ENCODE results near the gene RXRA.

RXRA gene

DNA sequence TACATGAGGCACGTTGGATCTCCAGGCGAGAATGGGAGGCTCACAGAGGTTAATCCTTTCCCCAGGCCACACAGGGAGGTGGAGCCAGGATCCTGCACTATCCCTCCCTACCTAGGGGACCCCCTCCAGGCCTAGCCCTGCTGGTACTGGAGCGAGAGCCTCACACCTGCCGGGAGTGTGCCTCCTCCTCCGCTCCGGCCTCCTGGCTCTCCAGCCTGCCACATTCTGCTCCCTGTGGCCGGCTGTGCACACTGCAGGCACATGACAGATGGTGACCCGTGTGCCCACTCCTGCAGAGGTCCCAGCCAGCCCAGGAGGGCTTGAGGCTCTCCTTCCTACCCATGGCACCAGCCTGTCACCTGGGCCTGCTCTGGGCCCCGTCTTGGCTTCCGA lies 93.4 kb downstream of the RXRA start:
- ATAC-seq: no peak

DNA sequence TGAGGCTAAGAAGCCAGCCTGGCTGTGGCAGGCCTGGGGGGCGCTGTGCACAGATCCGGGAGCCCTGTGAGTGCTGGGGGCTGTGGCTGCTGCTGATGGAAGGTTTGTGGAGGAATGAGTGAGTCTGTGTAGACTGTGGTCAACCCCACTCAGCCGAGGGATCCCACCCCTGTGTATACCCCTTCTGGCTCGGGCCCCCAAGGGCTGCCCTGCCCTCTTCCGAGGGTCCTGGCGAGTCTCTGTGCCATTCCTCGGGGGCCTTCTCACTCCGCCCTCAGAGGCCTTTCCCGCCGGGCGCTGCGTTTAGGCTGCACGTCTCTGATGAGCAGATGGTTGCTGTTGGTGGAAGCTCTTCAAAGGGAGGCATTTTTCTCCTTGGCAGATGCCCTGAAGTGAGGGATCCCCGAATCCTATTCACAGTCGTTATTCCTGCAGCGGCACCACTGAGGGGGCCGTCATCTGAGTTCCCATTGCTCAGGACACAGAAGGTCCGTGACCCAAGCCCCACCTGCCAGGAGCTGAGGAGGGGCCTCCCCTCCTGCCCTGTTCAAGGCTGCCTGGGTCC lies 94.1 kb downstream of the RXRA start:
- no peak for ATAC-seq

More for the DNA sequence above, 93.4 kb downstream of the RXRA start:
- DNase-seq: no peak

DNA sequence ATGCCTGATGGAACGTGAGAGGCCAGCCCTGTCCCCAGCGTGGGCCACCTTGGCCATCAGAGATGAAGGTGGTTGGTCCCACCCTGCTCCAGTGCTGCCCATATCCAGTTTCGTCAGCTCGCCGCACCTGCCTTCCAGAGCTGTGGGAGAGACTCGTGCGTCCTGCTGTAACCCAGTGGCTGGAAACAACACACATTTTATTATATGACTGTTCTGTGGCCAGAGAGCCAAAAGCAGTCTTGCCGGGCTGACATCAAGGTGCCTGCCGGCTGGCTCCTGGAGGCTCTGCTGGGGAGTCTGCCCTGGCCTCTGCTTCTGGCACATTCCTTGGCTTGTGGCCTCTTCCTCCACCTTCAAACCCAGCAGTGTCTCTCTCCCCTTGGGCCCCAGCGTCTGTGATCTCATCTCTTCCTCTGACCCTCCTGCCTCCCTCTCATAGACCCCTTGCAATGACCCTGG lies 94.7 kb downstream of the RXRA start:
- DNase-seq: no peak

More for the DNA sequence above, 94.1 kb downstream of the RXRA start:
- DNase-seq: no peak

DNA sequence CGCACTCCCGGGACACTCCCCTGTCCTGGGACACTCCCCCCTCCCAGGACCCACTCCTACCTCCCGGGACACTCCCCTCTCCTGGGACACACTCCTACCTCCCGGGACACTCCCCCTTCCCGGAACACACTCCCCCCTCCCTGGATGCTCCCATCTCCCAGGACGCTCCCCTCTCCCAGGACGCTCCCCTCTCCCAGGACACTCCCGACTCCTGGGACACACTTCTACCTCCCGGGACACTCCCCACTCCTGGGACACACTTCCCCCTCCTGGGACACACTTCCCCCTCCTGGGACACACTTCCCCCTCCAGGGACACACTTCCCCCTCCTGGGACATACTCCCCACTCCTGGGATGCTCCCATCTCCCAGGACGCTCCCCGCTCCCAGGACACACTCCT lies 95.6 kb downstream of the RXRA start:
- ATAC-seq: no peak
- no peak for DNase-seq

More for the DNA sequence above, 94.7 kb downstream of the RXRA start:
- no peak for ATAC-seq

DNA sequence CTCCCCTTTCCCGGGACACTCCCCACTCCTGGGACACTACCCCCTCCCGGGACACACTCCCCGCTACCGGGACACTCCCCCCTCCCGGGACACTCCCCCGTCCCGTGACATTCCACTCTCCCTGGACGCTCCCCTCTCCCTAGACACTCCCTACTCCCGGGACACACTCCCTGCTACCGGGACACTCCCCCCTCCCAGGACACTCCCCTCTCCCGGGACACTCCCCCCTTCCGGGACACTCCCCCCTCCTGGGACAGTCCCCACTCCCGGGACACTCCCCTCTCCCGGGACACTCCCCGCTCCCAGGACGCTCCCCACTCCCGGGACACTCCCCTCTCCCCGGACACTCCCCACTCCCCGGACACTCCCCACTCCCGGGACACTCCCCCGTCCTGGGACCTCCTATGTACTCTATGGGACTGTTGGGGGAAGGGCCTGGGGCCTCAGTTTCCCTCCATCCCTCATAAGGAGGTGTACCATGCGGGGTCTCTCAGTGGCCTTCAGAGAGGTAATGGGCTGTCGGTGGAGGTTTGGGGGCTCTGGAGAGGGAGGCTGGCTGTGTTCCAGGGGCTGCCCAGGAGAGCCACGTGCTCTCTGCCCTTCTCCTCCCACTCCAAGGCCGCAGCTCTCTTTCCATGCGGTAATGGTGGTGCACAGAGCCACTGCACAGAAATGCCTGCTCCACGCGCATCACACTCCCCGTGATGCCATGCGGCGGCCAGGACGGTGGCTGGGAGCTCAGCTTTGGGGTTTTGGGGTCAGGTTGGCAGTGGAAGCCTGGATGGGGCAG lies 96.2 kb downstream of the RXRA start:
- ATAC-seq: no peak
- no peak for DNase-seq

DNA sequence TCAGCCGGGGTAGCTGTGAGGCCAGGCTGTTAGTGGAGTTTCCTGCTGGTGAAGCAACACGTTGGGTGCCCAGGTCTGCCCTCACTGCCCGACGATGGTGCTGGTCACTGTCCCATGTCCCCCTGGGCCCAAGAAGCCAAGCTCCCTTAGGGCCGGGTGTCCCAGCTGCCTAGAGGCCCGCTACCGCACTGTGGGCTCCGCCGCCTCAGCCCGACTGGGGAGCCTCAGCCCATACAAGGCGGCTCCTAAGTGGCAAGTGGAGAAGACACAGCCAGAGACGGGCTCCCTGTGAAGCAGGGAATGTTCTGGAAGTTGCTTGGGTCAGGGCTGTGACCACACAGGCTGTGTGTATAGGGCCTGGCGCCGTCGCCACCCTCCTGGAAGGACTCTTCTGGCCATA lies 96.9 kb downstream of the RXRA start:
- ATAC-seq (no peak), DNase-seq (no peak)

DNA sequence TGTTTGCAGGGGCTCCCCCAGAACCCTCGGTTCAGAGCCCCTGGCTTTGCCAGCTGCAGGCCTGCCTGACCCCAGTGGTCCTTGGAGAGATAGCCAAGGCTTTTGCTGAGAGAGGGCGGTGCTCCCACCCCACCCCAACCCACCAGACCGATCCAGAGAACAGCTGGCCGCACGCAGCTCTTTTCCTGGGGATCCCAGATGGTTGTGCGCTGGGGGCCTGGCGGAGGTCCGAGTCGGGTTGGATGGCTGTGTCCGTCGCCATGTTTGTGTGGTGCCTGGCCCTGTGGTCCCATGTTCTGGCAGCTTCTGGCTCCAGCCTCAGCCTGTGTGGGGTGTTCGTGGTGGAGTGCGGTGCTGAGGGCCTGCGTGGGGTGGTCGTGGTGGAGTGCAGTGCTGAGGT lies 97.5 kb downstream of the RXRA start:
- ATAC-seq (no peak), DNase-seq (no peak)

DNA sequence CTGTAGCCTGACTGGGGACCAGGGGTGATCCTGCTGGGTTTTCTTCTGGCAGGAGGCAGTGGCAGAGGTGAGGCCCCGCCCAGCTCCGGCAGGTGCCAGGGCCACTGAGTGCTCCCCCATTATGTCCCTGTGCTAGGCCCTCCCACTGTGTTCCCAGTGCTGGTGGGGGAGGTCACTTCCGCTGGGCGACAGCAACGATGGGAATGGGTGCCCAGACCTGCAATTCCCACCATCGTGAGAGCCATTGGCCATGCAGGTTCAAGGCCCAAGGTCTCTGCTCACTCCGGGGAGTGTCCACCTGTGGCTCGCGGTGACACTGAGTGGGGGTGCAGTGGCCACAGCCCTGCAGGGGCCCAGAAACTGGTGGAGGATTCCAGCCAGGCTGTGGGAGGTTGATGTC lies 98.6 kb downstream of the RXRA start:
- DNase-seq (no peak), ATAC-seq (no peak)

DNA sequence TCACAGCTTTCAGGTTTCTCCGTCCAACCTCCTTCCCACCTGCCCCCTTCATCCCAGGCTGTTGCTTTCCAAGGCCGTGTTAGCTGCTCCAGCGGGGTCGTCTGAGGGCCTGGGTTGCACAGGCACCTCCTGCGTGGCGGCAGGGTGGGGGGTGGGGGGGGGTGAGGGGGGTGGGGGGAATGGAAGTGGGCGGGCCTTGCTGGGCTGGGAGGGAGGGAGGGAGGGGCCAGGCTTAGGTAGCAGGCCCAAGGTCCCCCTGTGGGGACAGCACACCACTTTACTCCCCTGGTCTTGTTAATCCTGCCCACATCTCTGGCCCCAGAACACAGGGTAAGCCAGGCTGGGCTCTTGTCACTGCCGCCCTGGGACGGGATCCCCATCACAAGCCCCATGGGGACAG lies 99.1 kb downstream of the RXRA start:
- DNase-seq: no peak
- ATAC-seq: no peak

DNA sequence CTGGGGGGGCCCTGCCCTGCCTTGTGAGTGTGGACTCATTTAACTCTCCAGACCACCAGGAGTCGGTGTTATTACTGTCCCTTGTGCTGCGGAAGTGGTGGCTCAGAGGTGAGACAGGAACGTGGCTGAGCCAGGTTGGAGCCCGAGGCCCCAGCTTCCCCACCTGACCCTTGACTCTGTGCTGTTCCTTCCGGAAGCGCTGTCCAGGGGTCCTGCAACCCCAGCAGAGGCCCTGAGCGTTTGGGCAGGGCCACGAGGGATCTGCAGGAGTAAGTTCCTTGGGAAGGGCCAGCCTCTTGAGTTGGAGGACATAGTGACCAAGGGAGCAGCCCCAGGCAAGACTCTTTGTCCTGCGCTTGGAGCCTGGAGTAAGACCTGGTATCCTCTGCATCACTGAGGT lies 99.6 kb downstream of the RXRA start:
- ATAC-seq (no peak), DNase-seq (no peak)

DNA sequence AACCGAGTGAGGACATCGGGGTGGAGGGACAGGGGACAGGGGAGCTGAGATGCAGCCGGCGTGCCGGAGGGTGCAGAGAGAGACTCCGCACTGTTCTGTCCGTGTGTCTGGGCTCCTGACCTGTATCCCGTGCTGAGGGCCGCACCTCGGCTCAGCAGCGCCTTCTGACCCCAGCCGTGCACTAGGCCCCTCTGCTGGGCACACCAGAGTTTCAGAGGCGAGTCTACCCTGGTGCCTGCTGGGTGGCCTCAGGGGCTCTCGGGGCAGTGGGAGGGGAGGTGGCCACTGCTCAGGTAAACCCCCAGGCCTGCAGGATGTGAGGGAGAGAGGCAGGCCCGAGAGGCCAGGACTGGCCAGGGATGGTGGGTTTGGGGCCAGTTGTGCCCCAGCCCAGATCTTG lies 100.2 kb downstream of the RXRA start:
- ATAC-seq: no peak
- DNase-seq: no peak

DNA sequence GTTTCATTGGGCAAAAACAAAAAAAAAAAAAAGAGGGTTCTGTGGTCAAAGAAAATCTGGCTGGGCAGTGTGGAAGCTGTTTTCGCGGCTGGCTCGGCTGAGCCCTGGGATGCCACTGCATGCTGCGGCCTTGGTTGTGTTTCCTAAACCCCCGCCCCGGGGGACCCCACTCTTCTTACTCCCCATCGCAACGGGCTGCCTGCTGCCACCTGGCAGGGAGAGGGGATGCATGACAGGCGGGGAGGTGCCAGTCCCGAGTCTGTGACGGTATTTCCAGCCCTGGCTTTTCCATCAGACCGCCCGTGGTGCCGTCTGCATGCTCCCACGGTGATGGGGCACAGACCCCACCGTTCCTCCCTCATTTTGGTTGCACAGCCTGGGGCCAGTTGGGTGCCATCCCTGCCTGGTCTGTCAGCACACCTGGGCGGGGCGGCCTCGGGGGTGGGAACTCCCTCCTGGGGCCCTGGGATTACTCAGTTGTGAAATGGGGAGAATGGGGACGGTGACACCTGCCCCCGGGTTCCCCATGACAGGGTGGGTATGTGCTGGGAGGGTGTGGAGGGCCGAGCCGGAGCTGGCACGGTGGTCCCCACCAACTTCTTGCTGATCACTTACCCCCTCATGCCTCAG lies 101.0 kb downstream of the RXRA start:
- ATAC-seq (no peak), DNase-seq (no peak)

DNA sequence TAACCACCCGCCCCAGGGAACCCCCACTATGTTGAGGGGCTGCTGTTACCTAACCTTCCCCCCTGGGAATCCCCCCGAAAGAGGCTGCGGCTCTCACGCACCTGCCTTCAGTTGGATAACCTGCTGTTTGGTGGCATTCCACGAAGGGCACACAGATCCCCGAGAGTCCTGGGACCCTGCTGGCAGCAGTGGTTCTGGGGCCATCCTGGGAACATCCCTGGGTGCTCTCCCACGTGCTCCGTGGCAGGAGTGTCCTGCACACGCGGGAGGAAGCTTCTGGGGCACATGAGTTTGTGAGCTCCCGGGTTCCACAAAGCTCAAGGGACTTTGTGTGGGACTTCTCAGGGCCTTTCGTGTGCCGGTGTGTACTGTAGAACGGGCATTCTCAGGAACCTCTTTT lies 102.3 kb downstream of the RXRA start:
- ATAC-seq (no peak), DNase-seq (no peak)

DNA sequence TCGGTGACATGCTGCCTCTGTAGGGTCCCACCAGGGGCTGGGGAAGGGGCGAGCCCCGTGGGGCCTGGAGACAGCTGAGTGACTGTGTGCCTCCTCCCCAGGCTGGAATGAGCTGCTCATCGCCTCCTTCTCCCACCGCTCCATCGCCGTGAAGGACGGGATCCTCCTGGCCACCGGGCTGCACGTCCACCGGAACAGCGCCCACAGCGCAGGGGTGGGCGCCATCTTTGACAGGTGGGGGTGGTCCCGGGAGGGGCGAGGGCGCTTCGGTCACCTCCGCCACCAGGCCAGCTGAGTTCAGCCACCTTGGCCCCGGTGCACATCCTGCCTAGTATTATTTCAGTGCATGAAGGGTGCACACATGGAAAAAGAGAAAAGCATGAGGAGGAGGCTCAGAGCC lies 102.8 kb downstream of the RXRA start:
- no peak for ATAC-seq

DNA sequence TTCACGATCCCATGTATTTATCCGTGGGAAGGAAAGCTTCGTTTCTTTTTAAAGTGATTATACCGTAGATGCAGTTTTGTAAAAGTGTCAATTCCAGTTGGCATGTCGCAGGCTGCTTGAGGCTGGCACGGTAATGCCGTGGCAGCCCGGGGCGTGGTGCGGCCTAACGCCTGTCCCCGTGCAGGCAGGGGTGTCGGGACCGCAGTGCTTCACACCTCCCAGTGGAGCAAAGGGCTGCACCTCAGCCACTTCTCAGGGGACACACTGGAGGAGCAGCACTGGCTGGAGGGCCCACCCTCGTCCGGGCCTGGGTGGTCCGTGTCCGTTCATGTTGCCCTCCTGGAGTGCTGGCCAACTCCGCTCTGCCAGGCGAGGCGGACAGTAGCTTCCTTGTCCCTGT lies 103.2 kb downstream of the RXRA start:
- no peak for ATAC-seq

More for the DNA sequence above, 102.8 kb downstream of the RXRA start:
- no peak for DNase-seq

DNA sequence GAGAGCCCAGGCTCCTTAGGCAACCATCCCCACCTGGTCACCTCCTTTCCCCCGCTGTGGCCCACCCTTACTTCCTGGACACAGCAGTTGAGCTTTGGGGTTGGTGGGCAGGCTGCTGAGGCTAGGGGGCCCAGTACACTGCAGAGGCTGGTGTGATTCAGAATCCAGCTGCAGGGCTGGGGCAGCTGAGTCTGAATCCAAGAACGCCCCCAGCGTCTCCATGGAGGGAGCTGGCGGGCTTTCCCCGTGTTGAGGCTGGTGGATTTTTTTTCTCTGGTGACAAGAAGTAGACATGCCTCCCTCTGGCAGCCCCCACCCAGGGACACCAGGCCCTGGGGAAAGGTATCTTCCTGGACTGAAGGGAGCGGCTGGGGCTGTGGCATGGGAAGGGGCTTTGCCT lies 104.8 kb downstream of the RXRA start:
- DNase-seq (no peak), ATAC-seq (no peak)

More for the DNA sequence above, 103.2 kb downstream of the RXRA start:
- no peak for DNase-seq

DNA sequence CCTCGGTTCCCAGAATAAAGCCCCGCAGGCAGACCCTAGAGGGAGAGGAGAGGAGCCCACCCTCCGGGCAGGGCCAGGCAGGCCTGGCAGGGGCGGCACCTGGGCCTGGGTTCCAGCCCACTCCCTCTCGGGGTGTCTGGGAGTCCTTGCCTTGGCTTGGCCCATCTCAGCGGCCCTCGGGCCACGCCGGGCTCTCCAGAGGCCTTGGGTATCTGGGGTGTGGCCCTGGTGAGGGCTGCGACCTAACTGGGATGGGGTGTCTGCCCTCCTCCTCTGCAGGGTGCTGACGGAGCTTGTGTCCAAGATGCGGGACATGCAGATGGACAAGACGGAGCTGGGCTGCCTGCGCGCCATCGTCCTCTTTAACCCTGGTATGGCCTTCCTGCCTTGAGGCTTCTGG lies 105.4 kb downstream of the RXRA start:
- no peak for ATAC-seq
- no peak for DNase-seq

DNA sequence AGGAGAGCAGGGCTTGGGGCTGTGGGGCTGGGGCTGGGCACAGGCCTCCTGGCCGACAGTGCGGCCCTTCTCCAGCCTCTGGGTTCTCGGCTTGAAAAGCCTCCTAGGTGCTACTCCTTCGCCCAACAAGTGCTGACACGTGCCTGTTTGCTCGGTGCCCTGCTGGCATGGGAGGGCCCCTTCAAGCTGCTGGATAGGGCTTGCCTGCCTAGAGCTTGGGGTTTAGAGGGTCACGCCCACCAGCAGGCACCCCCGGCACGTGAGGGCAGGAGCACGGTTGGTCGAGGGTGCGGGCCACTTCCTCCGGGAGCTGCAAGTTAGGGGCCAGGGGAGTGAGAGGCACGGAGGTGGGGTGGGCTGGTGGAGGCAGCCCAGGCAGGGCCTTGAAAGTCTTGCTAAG lies 106.2 kb downstream of the RXRA start:
- DNase-seq: no peak
- no peak for ATAC-seq

DNA sequence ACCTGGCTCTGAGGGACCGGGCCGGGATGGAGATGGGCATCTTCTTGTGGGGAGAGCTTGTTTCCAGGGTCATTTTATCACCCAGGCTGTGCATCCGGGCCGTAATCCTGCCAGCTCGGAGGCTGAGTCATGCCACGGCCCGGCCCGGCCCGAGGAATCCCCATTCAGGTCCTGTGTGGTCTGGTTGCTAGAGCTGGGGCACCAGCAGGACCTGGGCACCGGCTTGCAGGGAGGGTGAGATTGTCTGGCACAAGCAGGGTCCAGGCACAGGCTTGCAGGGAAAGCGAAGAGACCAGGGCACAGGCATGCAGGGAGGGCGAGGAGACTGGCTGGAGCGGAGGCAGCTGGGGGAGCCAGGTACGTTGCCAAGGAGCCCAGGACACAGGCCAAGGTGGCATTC lies 106.8 kb downstream of the RXRA start:
- DNase-seq: no peak
- ATAC-seq: no peak

DNA sequence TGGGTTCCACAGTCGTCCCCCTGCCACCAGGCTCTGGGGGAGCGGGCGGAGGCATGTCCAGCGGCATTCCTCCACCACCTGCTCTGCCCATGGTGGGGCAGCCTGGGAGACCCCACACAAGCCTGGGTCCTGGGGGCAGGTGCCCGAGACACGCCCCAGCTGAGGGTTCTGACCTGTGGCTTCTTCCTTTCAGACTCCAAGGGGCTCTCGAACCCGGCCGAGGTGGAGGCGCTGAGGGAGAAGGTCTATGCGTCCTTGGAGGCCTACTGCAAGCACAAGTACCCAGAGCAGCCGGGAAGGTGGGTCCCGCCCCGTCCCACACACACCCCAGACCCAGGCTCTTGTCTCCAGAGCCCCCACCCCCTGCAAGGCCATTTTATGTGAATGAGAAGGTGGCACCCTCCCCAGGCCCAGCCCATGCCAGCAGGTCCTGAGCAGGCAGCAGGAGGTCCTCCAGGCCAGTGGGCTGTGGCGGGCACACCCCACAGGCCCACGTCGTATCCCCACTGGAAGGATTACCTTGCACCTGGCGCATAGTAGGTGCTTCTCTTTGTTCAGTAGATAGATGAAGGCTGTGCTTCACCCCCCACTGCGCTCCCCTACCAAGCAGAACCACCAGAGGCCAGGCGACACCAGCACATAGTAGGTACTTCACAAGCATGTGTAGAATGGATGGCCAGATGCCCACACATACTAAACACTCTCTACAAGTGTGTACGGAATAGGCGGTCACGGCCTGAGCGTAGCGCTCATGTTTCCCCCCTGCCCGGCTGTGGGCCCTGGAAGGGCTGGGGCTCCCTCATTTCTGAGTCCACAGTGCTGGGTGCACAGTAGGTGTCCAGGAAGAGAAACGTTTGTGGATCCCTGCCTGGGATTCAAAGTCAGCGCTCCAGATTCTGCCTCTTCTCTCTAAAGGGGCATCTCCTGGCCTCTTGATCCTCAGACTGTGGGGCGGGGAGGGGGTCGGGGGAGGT lies 107.9 kb downstream of the RXRA start:
- ATAC-seq (no peak), DNase-seq (no peak)

DNA sequence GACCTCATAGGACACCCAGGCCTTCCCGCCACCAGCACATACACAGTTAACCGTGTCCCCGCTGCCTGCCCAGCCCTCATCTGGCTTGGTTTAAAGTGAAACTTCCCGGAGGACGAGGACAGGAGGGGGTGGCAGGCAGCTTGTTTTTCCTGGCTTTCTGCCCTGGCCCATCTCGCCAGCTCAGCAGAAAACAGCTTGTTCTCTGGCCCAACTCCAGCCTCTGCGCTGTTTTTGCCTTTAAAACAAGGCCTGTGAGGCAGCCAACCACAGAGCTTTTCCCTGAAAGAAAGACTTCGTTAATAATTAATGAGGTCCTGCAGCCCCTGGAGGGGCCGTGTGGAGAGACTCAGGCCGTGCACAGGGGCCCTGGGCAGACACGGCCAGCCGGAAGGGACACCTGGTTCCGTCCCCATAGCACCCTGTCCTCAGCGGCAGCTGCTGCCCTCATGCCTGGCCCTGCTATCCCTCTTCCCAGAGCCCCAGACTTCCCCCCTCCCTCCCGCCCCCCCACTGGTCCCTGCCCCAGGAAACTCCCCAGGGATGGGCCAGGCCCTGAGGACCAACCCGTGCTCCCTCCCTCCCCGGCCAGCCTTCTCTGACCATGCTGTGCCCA lies 108.7 kb downstream of the RXRA start:
- ATAC-seq: no peak
- DNase-seq: no peak

Data from stimulated activated naive CD8-positive, alpha-beta T cell treated with anti-CD3 and anti-CD28 coated beads, Interleukin-15, Interleukin-2, amounts not matched to agents 100 U/mL and 50 U/mL, for 24 hours (primary cell).